Stimulated activated naive CD8-positive, alpha-beta T cell treated with anti-CD3 and anti-CD28 coated beads, Interleukin-15, Interleukin-2, amounts not matched to agents 100 ng/mL and 50 ng/mL, for 24 hours (primary cell): ENCODE results near the gene UBLCP1.
"Not testable (repeated sequence)": the region's sequence is repeated elsewhere in the genome, so short reads cannot be mapped to it uniquely, and the experiment has no call there.

Experiments
- H3K27ac Mint-ChIP-seq: one replicate; pipeline ENCODE4 v1.8.0; 2021; ENCODE audit warnings: mild to moderate bottlenecking, mixed read lengths
- H3K27me3 Mint-ChIP-seq: one replicate; pipeline ENCODE4 v1.8.0; 2021; ENCODE audit warnings: mixed read lengths
- H3K36me3 Mint-ChIP-seq: one replicate; pipeline ENCODE4 v1.8.0; 2021; ENCODE audit warnings: low read depth, mixed read lengths
- H3K4me1 Mint-ChIP-seq: one replicate; pipeline ENCODE4 v1.8.0; 2021; ENCODE audit warnings: low read depth, mixed read lengths
- H3K4me3 Mint-ChIP-seq: one replicate; pipeline ENCODE4 v1.8.0; 2021; ENCODE audit warnings: mild to moderate bottlenecking, mixed read lengths
- H3K9me3 Mint-ChIP-seq: one replicate; pipeline ENCODE4 v1.8.0; 2021; ENCODE audit warnings: mixed read lengths

The UBLCP1 gene

GRCh38 chr5:159273923-159274322 is 10.8 kb downstream of the UBLCP1 start:
- Mint-ChIP-seq H3K4me3 (no peak overlapping the region), H3K27ac (no peak overlapping the region), H3K4me1 (peaks cover 19% of the 10 kb centered on the region), H3K9me3 (no peaks in the 10 kb centered on the region), H3K27me3 (no peaks in the 10 kb centered on the region), H3K36me3 (peaks cover 51% of the 10 kb centered on the region)

GRCh38 chr5:159274676-159275075 is 11.6 kb downstream of the UBLCP1 start:
- H3K27ac Mint-ChIP-seq, result no peak overlapping the region
- peaks cover 51% of the 10 kb centered on the region for H3K36me3 Mint-ChIP-seq
- no peak overlapping the region for H3K4me3 Mint-ChIP-seq
- H3K4me1 Mint-ChIP-seq, result peaks cover 13% of the 10 kb centered on the region
- no peaks in the 10 kb centered on the region for H3K27me3 Mint-ChIP-seq
- no peaks in the 10 kb centered on the region for H3K9me3 Mint-ChIP-seq

- Mint-ChIP-seq H3K9me3 (no peaks in the 10 kb centered on the region), H3K4me3 (no peak overlapping the region), H3K27me3 (no peaks in the 10 kb centered on the region), H3K36me3 (peaks cover 22% of the 10 kb centered on the region), H3K27ac (no peak overlapping the region), H3K4me1 (no peaks in the 10 kb centered on the region)
Observed at GRCh38 chr5:159286420-159287035, 23.4 kb downstream of the UBLCP1 start.

- Mint-ChIP-seq H3K4me3 (no peak overlapping the region), H3K36me3 (peaks cover 3% of the 10 kb centered on the region), H3K27me3 (no peaks in the 10 kb centered on the region), H3K4me1 (no peaks in the 10 kb centered on the region), H3K27ac (no peak overlapping the region), H3K9me3 (no peaks in the 10 kb centered on the region)
Observed at GRCh38 chr5:159290741-159291140, 27.7 kb downstream of the UBLCP1 start.

GRCh38 chr5:159294921-159295320 is 31.8 kb downstream of the UBLCP1 start:
- Mint-ChIP-seq H3K4me3 (no peak overlapping the region), H3K36me3 (peaks cover 8% of the 10 kb centered on the region), H3K27me3 (peaks cover 8% of the 10 kb centered on the region), H3K9me3 (peaks cover 17% of the 10 kb centered on the region), H3K27ac (no peak overlapping the region), H3K4me1 (no peaks in the 10 kb centered on the region)

GRCh38 chr5:159297300-159297699 is 34.2 kb downstream of the UBLCP1 start:
- H3K36me3 Mint-ChIP-seq, result peaks cover 11% of the 10 kb centered on the region
- H3K27ac Mint-ChIP-seq, H3K4me1 Mint-ChIP-seq, H3K4me3 Mint-ChIP-seq: not testable (repeated sequence)
- H3K9me3 Mint-ChIP-seq, result peaks cover 28% of the 10 kb centered on the region
- H3K27me3 Mint-ChIP-seq, result peaks cover 12% of the 10 kb centered on the region

GRCh38 chr5:159301466-159301865 is 38.4 kb downstream of the UBLCP1 start:
- Mint-ChIP-seq H3K27me3 (peaks cover 20% of the 10 kb centered on the region), H3K4me1 (peaks cover 3% of the 10 kb centered on the region), H3K36me3 (peaks cover 13% of the 10 kb centered on the region), H3K4me3 (no peak overlapping the region), H3K27ac (no peak overlapping the region), H3K9me3 (peaks cover 39% of the 10 kb centered on the region)

GRCh38 chr5:159301929-159302860 is 39.1 kb downstream of the UBLCP1 start:
- not testable (repeated sequence) for H3K4me1 Mint-ChIP-seq, H3K4me3 Mint-ChIP-seq
- H3K27me3 Mint-ChIP-seq, result peaks cover 20% of the 10 kb centered on the region
- peaks cover 12% of the 10 kb centered on the region for H3K36me3 Mint-ChIP-seq
- peak overlapping the region; percentile 59 for H3K27ac Mint-ChIP-seq
- H3K9me3 Mint-ChIP-seq, result peaks cover 39% of the 10 kb centered on the region

GRCh38 chr5:159303286-159303685 is 40.2 kb downstream of the UBLCP1 start:
- peaks cover 23% of the 10 kb centered on the region for H3K27me3 Mint-ChIP-seq
- peaks cover 30% of the 10 kb centered on the region for H3K9me3 Mint-ChIP-seq

GRCh38 chr5:159304961-159305595 is 42.0 kb downstream of the UBLCP1 start:
- Mint-ChIP-seq H3K4me1 (peaks cover 3% of the 10 kb centered on the region), H3K36me3 (peaks cover 5% of the 10 kb centered on the region), H3K27ac (no peak overlapping the region), H3K4me3 (no peak overlapping the region), H3K27me3 (peaks cover 30% of the 10 kb centered on the region), H3K9me3 (peaks cover 22% of the 10 kb centered on the region)

More at GRCh38 chr5:159303286-159303685, 40.2 kb downstream of the UBLCP1 start:
- H3K4me1 Mint-ChIP-seq, result peaks cover 3% of the 10 kb centered on the region
- H3K4me3 Mint-ChIP-seq, result no peak overlapping the region
- peaks cover 5% of the 10 kb centered on the region for H3K36me3 Mint-ChIP-seq
- H3K27ac Mint-ChIP-seq, result no peak overlapping the region

- no peaks in the 10 kb centered on the region for H3K9me3 Mint-ChIP-seq
- H3K4me1 Mint-ChIP-seq, result peaks cover 9% of the 10 kb centered on the region
- H3K27ac Mint-ChIP-seq, result no peak overlapping the region
- H3K27me3 Mint-ChIP-seq, result peaks cover 34% of the 10 kb centered on the region
- H3K4me3 Mint-ChIP-seq, result no peak overlapping the region
- no peaks in the 10 kb centered on the region for H3K36me3 Mint-ChIP-seq
Observed at GRCh38 chr5:159309689-159310433, 46.8 kb downstream of the UBLCP1 start.

GRCh38 chr5:159310511-159310910 is 47.4 kb downstream of the UBLCP1 start:
- peaks cover 9% of the 10 kb centered on the region for H3K4me1 Mint-ChIP-seq
- no peak overlapping the region for H3K4me3 Mint-ChIP-seq
- no peaks in the 10 kb centered on the region for H3K9me3 Mint-ChIP-seq
- H3K27ac Mint-ChIP-seq, result no peak overlapping the region
- H3K27me3 Mint-ChIP-seq, result peaks cover 34% of the 10 kb centered on the region
- H3K36me3 Mint-ChIP-seq, result no peaks in the 10 kb centered on the region

- Mint-ChIP-seq H3K27ac (no peak overlapping the region), H3K36me3 (no peaks in the 10 kb centered on the region), H3K4me1 (peaks cover 9% of the 10 kb centered on the region), H3K4me3 (no peak overlapping the region), H3K27me3 (peaks cover 34% of the 10 kb centered on the region), H3K9me3 (no peaks in the 10 kb centered on the region)
Observed at GRCh38 chr5:159311063-159311462, 48.0 kb downstream of the UBLCP1 start.

- H3K27me3 Mint-ChIP-seq, result peaks cover 32% of the 10 kb centered on the region
- H3K9me3 Mint-ChIP-seq, result no peaks in the 10 kb centered on the region
- peaks cover 9% of the 10 kb centered on the region for H3K4me1 Mint-ChIP-seq
- H3K36me3 Mint-ChIP-seq, result no peaks in the 10 kb centered on the region
- no peak overlapping the region for H3K27ac Mint-ChIP-seq
- no peak overlapping the region for H3K4me3 Mint-ChIP-seq
Observed at GRCh38 chr5:159313197-159313596, 50.1 kb downstream of the UBLCP1 start.
